Activated CD4-positive, CD25-positive, alpha-beta regulatory T cell treated with anti-CD3 and anti-CD28 coated beads, Interleukin-2, amount 50 U/mL, for 72 hours (primary cell): Measurements from ENCODE around the gene RNF166.
A peak's percentile ranks its signal among the peaks of the same experiment; 100 is the strongest.

ENCODE experiments used
- DNase-seq: peaks from one replicate; pipeline ENCODE4 v3.0.0; 2021

Gene RNF166

GRCh38 chr16:88650749-88651275 is 55.4 kb downstream of the RNF166 start, which contains the start of gene CYBA:
CYBA (minus strand) TSS chr16:88651053; CDS start chr16:88651013, 40 bp downstream.
- DNase-seq = peak; percentile 83

GRCh38 chr16:88649924-88650748 is 56.1 kb downstream of the RNF166 start:
- DNase-seq = peak; percentile 53

- no peak for DNase-seq
Measured at GRCh38 chr16:88649195-88649923, 56.8 kb downstream of the RNF166 start.

- DNase-seq = no peak
Measured at GRCh38 chr16:88647178-88648070, 58.8 kb downstream of the RNF166 start.
